GM21381 (cell line): ENCODE results near the gene GBGT1.
"Not testable (repeated sequence)": the region's sequence is repeated elsewhere in the genome, so short reads cannot be mapped to it uniquely, and the experiment has no call there.

Experiments used
- ATAC-seq: cut with Tn5 transposase; IDR thresholded peaks from one replicate; pipeline ENCODE4 v1.9.1; 2021; ENCODE audit warnings: mild to moderate bottlenecking, moderate library complexity; ENCODE audit not compliant: unreplicated experiment

Gene GBGT1

GRCh38 chr9:133199648-133200321 is 36.1 kb upstream of the GBGT1 start:
- no peak for ATAC-seq

GRCh38 chr9:133195029-133195428 is 31.3 kb upstream of the GBGT1 start:
- ATAC-seq, result no peak

- ATAC-seq, result no peak
Observed at GRCh38 chr9:133194597-133194996, 30.9 kb upstream of the GBGT1 start.

- ATAC-seq, result no peak
Observed at GRCh38 chr9:133191989-133192388, 28.3 kb upstream of the GBGT1 start.

GRCh38 chr9:133189826-133190225 is 26.1 kb upstream of the GBGT1 start:
- no peak for ATAC-seq

- ATAC-seq, result no peak
Observed at GRCh38 chr9:133188843-133189180, 25.1 kb upstream of the GBGT1 start.

GRCh38 chr9:133188006-133188842 is 24.5 kb upstream of the GBGT1 start:
- ATAC-seq, result no peak

- ATAC-seq, result no peak
Observed at GRCh38 chr9:133187561-133188005, 23.9 kb upstream of the GBGT1 start.

- no peak for ATAC-seq
Observed at GRCh38 chr9:133186736-133187135, 23.0 kb upstream of the GBGT1 start.

GRCh38 chr9:133184971-133185370 is 21.3 kb upstream of the GBGT1 start:
- no peak for ATAC-seq

GRCh38 chr9:133182151-133182550 is 18.4 kb upstream of the GBGT1 start:
- no peak for ATAC-seq

GRCh38 chr9:133181561-133181960 is 17.8 kb upstream of the GBGT1 start:
- ATAC-seq, result no peak

GRCh38 chr9:133180953-133181352 is 17.2 kb upstream of the GBGT1 start:
- no peak for ATAC-seq

GRCh38 chr9:133173056-133173455 is 9.3 kb upstream of the GBGT1 start:
- no peak for ATAC-seq

GRCh38 chr9:133171161-133171961 is 7.6 kb upstream of the GBGT1 start:
- ATAC-seq, result no peak

- no peak for ATAC-seq
Observed at GRCh38 chr9:133170716-133171115, 7.0 kb upstream of the GBGT1 start.

- not testable (repeated sequence) for ATAC-seq
Observed at GRCh38 chr9:133169687-133170086, 6.0 kb upstream of the GBGT1 start.

- no peak for ATAC-seq
Observed at GRCh38 chr9:133169102-133169501, 5.4 kb upstream of the GBGT1 start.

- no peak for ATAC-seq
Observed at GRCh38 chr9:133168432-133168831, 4.7 kb upstream of the GBGT1 start.

- no peak for ATAC-seq
Observed at GRCh38 chr9:133167769-133168168, 4.1 kb upstream of the GBGT1 start.

GRCh38 chr9:133167096-133167730 is 3.5 kb upstream of the GBGT1 start:
- ATAC-seq, result no peak
